Ishikawa (cell line): ENCODE data around the gene AGMO.

ENCODE experiments used
- EGR1 ChIP-seq: IDR thresholded peaks from 2 replicates; pipeline ENCODE4 v1.6.1; 2012
- FOXM1 ChIP-seq: IDR thresholded peaks from 2 replicates; pipeline ENCODE4 v1.6.1; 2012; ENCODE audit warnings: low read depth, borderline replicate concordance
- RAD21 ChIP-seq: IDR thresholded peaks from 2 replicates; pipeline ENCODE4 v1.6.1; 2012; ENCODE audit warnings: low read depth
- YY1 ChIP-seq: IDR thresholded peaks from 2 replicates; pipeline ENCODE4 v1.6.1; 2012; ENCODE audit warnings: low read depth
- TF ChIP-seq, protein P1 (sequence below): IDR thresholded peaks from 2 replicates; pipeline ENCODE4 v1.6.1; 2012; ENCODE audit warnings: low read depth, mild to moderate bottlenecking
- TF ChIP-seq, protein P2 (sequence below): IDR thresholded peaks from 2 replicates; pipeline ENCODE4 v1.6.1; 2012

DNA sequence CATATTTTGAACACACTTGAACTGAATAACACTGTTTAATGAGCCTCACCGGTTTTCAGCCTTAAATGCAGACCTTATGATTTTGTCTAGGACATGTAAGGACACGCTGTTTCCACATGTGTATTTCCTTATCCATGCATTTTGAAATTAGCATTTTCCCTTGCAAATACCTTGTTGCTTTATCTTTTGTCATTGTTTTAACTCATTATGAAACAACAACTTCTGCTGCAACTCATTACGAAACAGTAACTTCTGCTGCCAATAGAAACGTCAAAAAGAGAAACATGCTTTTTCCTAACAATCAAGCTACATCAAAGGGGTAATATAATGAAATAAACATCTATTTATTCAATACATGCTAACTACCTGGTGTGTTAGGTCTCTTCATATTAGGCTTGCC, 322.0 kb downstream of the AGMO start:
- TF ChIP-seq FOXM1 (no peak), EGR1 (no peak), YY1 (no peak), RAD21 (no peak)
- TF ChIP-seq, protein P1, sequence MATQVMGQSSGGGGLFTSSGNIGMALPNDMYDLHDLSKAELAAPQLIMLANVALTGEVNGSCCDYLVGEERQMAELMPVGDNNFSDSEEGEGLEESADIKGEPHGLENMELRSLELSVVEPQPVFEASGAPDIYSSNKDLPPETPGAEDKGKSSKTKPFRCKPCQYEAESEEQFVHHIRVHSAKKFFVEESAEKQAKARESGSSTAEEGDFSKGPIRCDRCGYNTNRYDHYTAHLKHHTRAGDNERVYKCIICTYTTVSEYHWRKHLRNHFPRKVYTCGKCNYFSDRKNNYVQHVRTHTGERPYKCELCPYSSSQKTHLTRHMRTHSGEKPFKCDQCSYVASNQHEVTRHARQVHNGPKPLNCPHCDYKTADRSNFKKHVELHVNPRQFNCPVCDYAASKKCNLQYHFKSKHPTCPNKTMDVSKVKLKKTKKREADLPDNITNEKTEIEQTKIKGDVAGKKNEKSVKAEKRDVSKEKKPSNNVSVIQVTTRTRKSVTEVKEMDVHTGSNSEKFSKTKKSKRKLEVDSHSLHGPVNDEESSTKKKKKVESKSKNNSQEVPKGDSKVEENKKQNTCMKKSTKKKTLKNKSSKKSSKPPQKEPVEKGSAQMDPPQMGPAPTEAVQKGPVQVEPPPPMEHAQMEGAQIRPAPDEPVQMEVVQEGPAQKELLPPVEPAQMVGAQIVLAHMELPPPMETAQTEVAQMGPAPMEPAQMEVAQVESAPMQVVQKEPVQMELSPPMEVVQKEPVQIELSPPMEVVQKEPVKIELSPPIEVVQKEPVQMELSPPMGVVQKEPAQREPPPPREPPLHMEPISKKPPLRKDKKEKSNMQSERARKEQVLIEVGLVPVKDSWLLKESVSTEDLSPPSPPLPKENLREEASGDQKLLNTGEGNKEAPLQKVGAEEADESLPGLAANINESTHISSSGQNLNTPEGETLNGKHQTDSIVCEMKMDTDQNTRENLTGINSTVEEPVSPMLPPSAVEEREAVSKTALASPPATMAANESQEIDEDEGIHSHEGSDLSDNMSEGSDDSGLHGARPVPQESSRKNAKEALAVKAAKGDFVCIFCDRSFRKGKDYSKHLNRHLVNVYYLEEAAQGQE = no peak
- TF ChIP-seq, protein P2, sequence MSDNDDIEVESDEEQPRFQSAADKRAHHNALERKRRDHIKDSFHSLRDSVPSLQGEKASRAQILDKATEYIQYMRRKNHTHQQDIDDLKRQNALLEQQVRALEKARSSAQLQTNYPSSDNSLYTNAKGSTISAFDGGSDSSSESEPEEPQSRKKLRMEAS = no peak
